ENCODE data around the gene CTTN. TPM values are rescaled to one million over a fixed set of nuclear protein-coding genes. Genes with fewer than 3 reads are reported as not detected.

The CTTN gene
- total and polyA plus RNA-seq, 9 of the 15 experiments (the other 6 are each of a cell fraction or from before 2014, with no cell fraction given): 9.9 to 158 (median 99.7) TPM

DNA sequence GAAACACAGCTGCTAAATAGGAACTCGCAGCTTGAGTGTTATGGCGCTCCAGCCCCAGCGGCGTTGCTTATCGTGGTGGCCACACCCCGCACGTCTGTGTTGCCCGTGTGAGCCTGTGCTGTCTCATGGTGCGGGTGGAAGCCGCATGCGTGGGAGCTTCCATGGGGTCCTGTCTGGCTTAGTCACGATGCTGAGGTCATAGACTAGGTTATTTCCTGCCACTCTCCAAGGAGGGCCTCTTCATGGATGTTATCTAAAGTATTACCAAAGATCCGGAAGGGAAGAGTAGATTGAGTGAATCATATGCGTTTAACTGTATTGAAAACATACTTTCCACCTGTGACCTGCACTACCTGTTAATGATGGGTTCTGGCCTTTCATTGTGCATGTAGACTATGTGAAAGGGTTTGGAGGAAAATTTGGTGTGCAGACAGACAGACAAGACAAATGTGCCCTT lies 21.7 kb downstream of the CTTN start:
- Histone ChIP-seq H3K27me3 (ENCODE audit: control insufficient read depth in 2 of 2, insufficient read depth in 2 of 2, low read length in 2 of 2) (no peaks in the 10 kb centered on the region), H3K9me3 (replicated peaks; ENCODE audit: control insufficient read depth, insufficient read depth, low read depth, low read length) (no peaks in the 10 kb centered on the region), H3K79me2 (ENCODE audit: control insufficient read depth, insufficient read depth, low read length) (peaks cover 27% of the 10 kb centered on the region), H3K36me3 (ENCODE audit: control insufficient read depth, insufficient read depth, low read length) (peaks cover 85% of the 10 kb centered on the region), H3K27ac (ENCODE audit: extremely low read depth, low read depth, low read length) (peak overlapping the region; percentile 95), H2AFZ (ENCODE audit: low read depth, low read length) (peak overlapping the region; percentile 57), H3K9ac (ENCODE audit: insufficient read depth in 1 of 2, low read depth in 2 of 2, low read length in 2 of 2) (peak overlapping the region in 1 of 2 experiments; percentile 72; a peak in 2 of 4 replicates), H3K4me2 (ENCODE audit: insufficient read depth, low read length) (peak overlapping the region; percentile 76), H3K4me3 (no peak overlapping the region; the same call in 1 of the 2 replicates), H3K4me1 (replicated peaks in 1 of 2; ENCODE audit: control insufficient read depth in 2 of 2, insufficient read depth in 2 of 2, low read length in 2 of 2) (peaks cover 14 to 40% of the 10 kb centered on the region in 2 experiments; a peak in 4 of 5 replicates), H4K20me1 (replicated peaks; ENCODE audit: control insufficient read depth, insufficient read depth, low read length) (peaks cover 35% of the 10 kb centered on the region), H3K9me1 (ENCODE audit: control insufficient read depth, insufficient read depth, low read length) (peaks cover 16% of the 10 kb centered on the region)
- peak; percentile 100 for FAIRE-seq
- POLR2A ChIA-PET: interaction anchor here (0.6 to 2.6 kb wide), 7 partner anchors 10 to 1510 kb away, joined by 3 to 14 read pairs (median 5); no protein-coding TSS in a partner anchor
- ATAC-seq: peak; percentile 95
- peak; percentile 94 to 98 (median 95) for DNase-seq (ENCODE audit: extremely low read depth in 1 of 4, low spot score in 3 of 4)
- no TSS peak for BruUV-seq (replicated peaks)
- in situ Hi-C loops (cut with MboI) (no loop called here), intact Hi-C loops (cut with micrococcal nuclease) (loop anchor here (5.0 kb wide), 1 partner anchor 37 kb away; no protein-coding TSS in a partner anchor)
- under 1% methylated on average over 14 of the region's 14 CpGs for WGBS (ENCODE audit: insufficient coverage, low coverage, missing lambda C conversion rate)
- CTCF ChIA-PET (ENCODE audit: low intra/inter-chr PET ratio): no interaction called here
- TF ChIP-seq NCOA1 (IDR thresholded peaks at IDR 0.05; ENCODE audit: low read depth) (peak; percentile 88), OTX1 (CRISPR knock-in tag; IDR thresholded peaks at IDR 0.05) (no peak), CBFB (CRISPR knock-in tag; IDR thresholded peaks at IDR 0.05) (peak; percentile 53; the same call in 1 of the 2 replicates), MAX (CRISPR knock-in tag; IDR thresholded peaks at IDR 0.05) (peak; percentile 99), BRD4 (IDR thresholded peaks at IDR 0.05) (no peak), NUFIP1 (IDR thresholded peaks at IDR 0.05; ENCODE audit: partially characterized antibody) (no peak), MEIS2 (IDR thresholded peaks at IDR 0.05; ENCODE audit: partially characterized antibody) (peak; percentile 74), SMARCA4 (IDR thresholded peaks at IDR 0.05) (peak; percentile 95), PML (IDR thresholded peaks at IDR 0.05; ENCODE audit: low read length) (peak; percentile 90), ARID2 (IDR thresholded peaks at IDR 0.05) (no peak), RCOR1 (IDR thresholded peaks at IDR 0.05; ENCODE audit: borderline replicate concordance in 1 of 2, low read depth in 2 of 2, low read length in 2 of 2) (peak; percentile 73 to 90; a peak in 3 of 4 replicates), ZNF24 (IDR thresholded peaks at IDR 0.05) (no peak), THRAP3 (IDR thresholded peaks at IDR 0.05; ENCODE audit: borderline replicate concordance) (no peak), NFE2 (IDR thresholded peaks at IDR 0.05; ENCODE audit: low read depth) (peak; percentile 98), EHMT2 (IDR thresholded peaks at IDR 0.05) (no peak), KLF6 (CRISPR knock-in tag; IDR thresholded peaks at IDR 0.05; ENCODE audit: borderline replicate concordance) (peak; percentile 66; the same call in 1 of the 2 replicates), ZSCAN29 (IDR thresholded peaks at IDR 0.05) (no peak), TARDBP (IDR thresholded peaks at IDR 0.05) (peak; percentile 98; the same call in 1 of the 2 replicates), SP1 (CRISPR knock-in tag; IDR thresholded peaks at IDR 0.05) (peak; percentile 83), KLF16 (IDR thresholded peaks at IDR 0.05) (peak; percentile 93), FOXK2 (conservative IDR thresholded peaks at IDR 0.05 in 1 of 2, IDR thresholded peaks at IDR 0.05 in 1 of 2; ENCODE audit: low read depth in 2 of 2) (peak; percentile 89 to 90), FOXK1 (CRISPR knock-in tag; IDR thresholded peaks at IDR 0.05; ENCODE audit: borderline replicate concordance) (0 out of 2 replicates have a peak, but pooled peaks have one; percentile 24), CREBBP (IDR thresholded peaks at IDR 0.05; ENCODE audit: low read depth, low read length) (no peak), TEAD1 (CRISPR knock-in tag; IDR thresholded peaks at IDR 0.05) (0 out of 4 replicates have a peak, but pooled peaks of 1 of the 2 experiments have one; percentile 10), MTA2 (IDR thresholded peaks at IDR 0.05; ENCODE audit: low read depth) (peak; percentile 84), FOXM1 (IDR thresholded peaks at IDR 0.05; ENCODE audit: low read depth) (peak; percentile 72), FOXM1 (CRISPR knock-in tag; IDR thresholded peaks at IDR 0.05; ENCODE audit: low read depth) (no peak), MXI1 (IDR thresholded peaks at IDR 0.05; ENCODE audit: low read depth, low read length) (peak; percentile 70; the same call in 1 of the 2 replicates), MEF2D (tag; conservative IDR thresholded peaks at IDR 0.05; ENCODE audit: low read depth) (peak; percentile 80)

All from K562 (cell line).